Measurements from ENCODE around the gene CHID1.
A peak's percentile ranks its signal among the peaks of the same experiment; 100 is the strongest.

The CHID1 gene

GRCh38 chr11:831118-831864, 79.3 kb downstream of the CHID1 start:
- peak; percentile 52 for DNase-seq

- DNase-seq = peak; percentile 65
These were observed 80.1 kb downstream of the CHID1 start for GRCh38 chr11:830295-831117.

GRCh38 chr11:829847-830294, 80.7 kb downstream of the CHID1 start:
- no peak for DNase-seq

GRCh38 chr11:829176-829846, 81.3 kb downstream of the CHID1 start:
- DNase-seq = peak; percentile 34

- no peak for DNase-seq
These were observed 82.0 kb downstream of the CHID1 start for GRCh38 chr11:828506-829175.

- DNase-seq = no peak
These were observed 82.8 kb downstream of the CHID1 start, which contains the start of gene CRACR2B for GRCh38 chr11:827897-828192. Gene CRACR2B, plus strand, starts transcription at chr11:827919. Its CDS starts 689 bp downstream, at chr11:828608.

GRCh38 chr11:827146-827896, 83.3 kb downstream of the CHID1 start:
- DNase-seq = no peak

- DNase-seq = no peak
These were observed 83.8 kb downstream of the CHID1 start for GRCh38 chr11:826836-827145.

- no peak for DNase-seq
These were observed 84.4 kb downstream of the CHID1 start for GRCh38 chr11:826227-826621.

GRCh38 chr11:825366-826226, 85.0 kb downstream of the CHID1 start:
- DNase-seq = no peak

- DNase-seq = no peak
These were observed 85.7 kb downstream of the CHID1 start for GRCh38 chr11:824942-825341.

- DNase-seq = no peak
These were observed 86.2 kb downstream of the CHID1 start for GRCh38 chr11:824292-824880.

- no peak for DNase-seq
These were observed 86.9 kb downstream of the CHID1 start for GRCh38 chr11:823441-824291.

- no peak for DNase-seq
These were observed 88.9 kb downstream of the CHID1 start for GRCh38 chr11:821512-822371.

GRCh38 chr11:820655-821511, 89.7 kb downstream of the CHID1 start:
- no peak for DNase-seq

GRCh38 chr11:819943-820649, 90.5 kb downstream of the CHID1 start:
- DNase-seq = peak; percentile 61

Data from fibroblast of skin of right biceps (primary cell).